OCI-LY7 (cell line): ENCODE measurements around the gene BNIPL. TPM values are rescaled to one million over a fixed set of nuclear protein-coding genes. Genes with fewer than 3 reads are reported as not detected.

Experiments
- BruUV-seq: library from RNA; stranded (reverse); fragments of 400-500 nt; replicated peaks from 2 replicates; lab custom pipeline; 2021; lab: Mats Ljungman, UMichigan
- CTCF ChIA-PET: fragments of 300-600 bp; sonication (Branson Sonifier 250); formaldehyde crosslinking; loops from one replicate; lab custom pipeline; 2022; ENCODE audit warnings: antibody characterized with exemption; ENCODE audit not compliant: unreplicated experiment; lab: Charles Lee
- POLR2A ChIA-PET: fragments of 300-600 bp; sonication (Branson Sonifier 250); formaldehyde crosslinking; loops from one replicate; lab custom pipeline; 2022; ENCODE audit warnings: antibody characterized with exemption; lab: Charles Lee
- DNase-seq: peaks from one replicate; pipeline ENCODE4 v3.0.0-alpha.2; 2015; ENCODE audit warnings: low spot score
- H2AFZ ChIP-seq: fragments of 200-600 bp; sonication (generic), shearing (Covaris generic); 2 replicates; pipeline ENCODE4 v1.6.1; 2014; ENCODE audit warnings: mild to moderate bottlenecking, antibody characterized with exemption, low read length, moderate library complexity
- H3K27ac ChIP-seq: fragments of 200-600 bp; sonication (generic); 2 replicates; pipeline ENCODE4 v1.5.1; 2014; ENCODE audit warnings: mixed run types, low read depth, mild to moderate bottlenecking, moderate library complexity, low read length, inconsistent platforms; ENCODE audit not compliant: poor library complexity, severe bottlenecking
- H3K36me3 ChIP-seq: fragments of 200-600 bp; sonication (generic); 2 replicates; pipeline ENCODE4 v1.6.1; 2014; ENCODE audit warnings: mild to moderate bottlenecking, antibody characterized with exemption, low read length, moderate library complexity, mixed read lengths; ENCODE audit not compliant: insufficient read depth
- H3K4me1 ChIP-seq: fragments of 200-600 bp; sonication (generic); 2 replicates; pipeline ENCODE4 v1.5.1; 2014; ENCODE audit warnings: mild to moderate bottlenecking, low read length; ENCODE audit not compliant: insufficient read depth, poor library complexity, severe bottlenecking
- H3K4me2 ChIP-seq: fragments of 200-600 bp; sonication (generic); 2 replicates; pipeline ENCODE4 v1.6.1; 2014; ENCODE audit warnings: mild to moderate bottlenecking, low read length
- H3K4me3 ChIP-seq: fragments of 200-600 bp; sonication (generic); 2 replicates; pipeline ENCODE4 v1.5.1; 2014; ENCODE audit warnings: mild to moderate bottlenecking, low read depth, low read length; ENCODE audit not compliant: poor library complexity, severe bottlenecking
- H3K79me2 ChIP-seq: fragments of 200-600 bp; sonication (generic); 2 replicates; pipeline ENCODE4 v1.6.1; 2016; ENCODE audit warnings: low read depth, mild to moderate bottlenecking, low read length, moderate library complexity, mixed read lengths; ENCODE audit not compliant: insufficient read depth
- H3K9me2 ChIP-seq: fragments of 200-600 bp; sonication (generic); 2 replicates; pipeline ENCODE4 v1.6.1; 2016; ENCODE audit warnings: mild to moderate bottlenecking, low read length, mixed read lengths; ENCODE audit not compliant: insufficient read depth
- H3K9me3 ChIP-seq: fragments of 200-600 bp; sonication (generic); 2 replicates; pipeline ENCODE4 v1.6.1; 2014; ENCODE audit warnings: mild to moderate bottlenecking, mixed run types, low read length, mixed read lengths
- H4K20me1 ChIP-seq: fragments of 200-600 bp; sonication (generic); 2 replicates; pipeline ENCODE4 v1.6.1; 2014; ENCODE audit warnings: mild to moderate bottlenecking, antibody characterized with exemption, low read length, moderate library complexity, mixed read lengths; ENCODE audit not compliant: insufficient read depth
- EZH2phosphoT487 ChIP-seq: fragments of 200-600 bp; sonication (generic); IDR thresholded peaks from 2 replicates; pipeline ENCODE4 v1.6.1; 2018; ENCODE audit warnings: low read depth, borderline replicate concordance, mild to moderate bottlenecking, mixed run types, antibody characterized with exemption, low read length, moderate library complexity, mixed read lengths
- intact Hi-C: fragments of 100-400 bp; cut with micrococcal nuclease; formaldehyde crosslinking; loops from one replicate; pipeline ENCODE4 v1.10.0; 2022; ENCODE audit not compliant: unreplicated experiment
- total RNA-seq, 2 experiments: library from RNA; depleted of rRNA in 1 of 2; stranded (reverse); fragments of >200 nt in 1 of 2; shearing (Covaris generic) in 1 of 2; gene quantifications; 2 replicates each; pipeline ENCODE4 v1.2.3, GENCODE V29; 2014 to 2022
- TF ChIP-seq, protein P1 (sequence below): fragments of 200-600 bp; sonication (generic); conservative IDR thresholded peaks from 2 replicates; pipeline ENCODE4 v1.5.1; 2014; ENCODE audit warnings: mild to moderate bottlenecking, antibody characterized with exemption, low read length, moderate library complexity, mixed read lengths

Gene BNIPL
- total RNA-seq, 2 experiments from 2014 or later: 0.74 to 1.6 TPM

GRCh38 chr1:151011154-151011850, 25.1 kb upstream of the BNIPL start:
- BruUV-seq: no TSS peak
- no peak overlapping the region for H3K4me2 ChIP-seq
- no peaks in the 10 kb centered on the region for H4K20me1 ChIP-seq
- ChIA-PET POLR2A (no interaction called here), CTCF (no interaction called here)
- H3K4me1 ChIP-seq: peaks cover 26% of the 10 kb centered on the region
- no peaks in the 10 kb centered on the region for H3K9me3 ChIP-seq
- intact Hi-C loops: no loop called here
- no peak overlapping the region for H2AFZ ChIP-seq
- no peak overlapping the region for H3K27ac ChIP-seq
- H3K79me2 ChIP-seq: peaks cover 17% of the 10 kb centered on the region; the same call in 1 of the 2 replicates
- no peak for DNase-seq
- no peak overlapping the region for H3K4me3 ChIP-seq
- H3K36me3 ChIP-seq: no peaks in the 10 kb centered on the region
- H3K9me2 ChIP-seq: no peaks in the 10 kb centered on the region
- TF ChIP-seq EZH2phosphoT487: no peak
- TF ChIP-seq, protein P1, sequence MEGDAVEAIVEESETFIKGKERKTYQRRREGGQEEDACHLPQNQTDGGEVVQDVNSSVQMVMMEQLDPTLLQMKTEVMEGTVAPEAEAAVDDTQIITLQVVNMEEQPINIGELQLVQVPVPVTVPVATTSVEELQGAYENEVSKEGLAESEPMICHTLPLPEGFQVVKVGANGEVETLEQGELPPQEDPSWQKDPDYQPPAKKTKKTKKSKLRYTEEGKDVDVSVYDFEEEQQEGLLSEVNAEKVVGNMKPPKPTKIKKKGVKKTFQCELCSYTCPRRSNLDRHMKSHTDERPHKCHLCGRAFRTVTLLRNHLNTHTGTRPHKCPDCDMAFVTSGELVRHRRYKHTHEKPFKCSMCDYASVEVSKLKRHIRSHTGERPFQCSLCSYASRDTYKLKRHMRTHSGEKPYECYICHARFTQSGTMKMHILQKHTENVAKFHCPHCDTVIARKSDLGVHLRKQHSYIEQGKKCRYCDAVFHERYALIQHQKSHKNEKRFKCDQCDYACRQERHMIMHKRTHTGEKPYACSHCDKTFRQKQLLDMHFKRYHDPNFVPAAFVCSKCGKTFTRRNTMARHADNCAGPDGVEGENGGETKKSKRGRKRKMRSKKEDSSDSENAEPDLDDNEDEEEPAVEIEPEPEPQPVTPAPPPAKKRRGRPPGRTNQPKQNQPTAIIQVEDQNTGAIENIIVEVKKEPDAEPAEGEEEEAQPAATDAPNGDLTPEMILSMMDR: no peak

GRCh38 chr1:151012684-151013471, 23.5 kb upstream of the BNIPL start:
- Histone ChIP-seq H3K4me1 (peaks cover 10% of the 10 kb centered on the region), H3K79me2 (peaks cover 17% of the 10 kb centered on the region; the same call in 1 of the 2 replicates), H3K9me2 (no peaks in the 10 kb centered on the region), H2AFZ (no peak overlapping the region), H3K4me3 (no peak overlapping the region), H3K4me2 (no peak overlapping the region), H3K36me3 (peaks cover 2% of the 10 kb centered on the region; the same call in 1 of the 2 replicates), H4K20me1 (no peaks in the 10 kb centered on the region), H3K9me3 (no peaks in the 10 kb centered on the region), H3K27ac (no peak overlapping the region)
- intact Hi-C loops: no loop called here
- CTCF ChIA-PET: no interaction called here
- no TSS peak for BruUV-seq
- TF ChIP-seq EZH2phosphoT487: no peak
- TF ChIP-seq, protein P1: no peak
- no peak for DNase-seq
- POLR2A ChIA-PET: interaction anchor here (0.6 kb wide), 1 partner anchor 37 kb away, joined by 4 read pairs; no protein-coding TSS in a partner anchor
